Hepatocyte (in vitro differentiated cells): Measurements from ENCODE around the gene PAQR7. TPM values are rescaled to one million over a fixed set of nuclear protein-coding genes. Genes with fewer than 3 reads are reported as not detected.
A peak's percentile ranks its signal among the peaks of the same experiment; 100 is the strongest.

Experiments used
- DNase-seq: peaks from one replicate; pipeline ENCODE4 v3.0.0-alpha.2; 2016; ENCODE audit warnings: low spot score
- H2AFZ ChIP-seq: fragments of 200-600 bp; sonication (generic); 2 replicates; pipeline ENCODE4 v1.6.0; 2016; ENCODE audit warnings: antibody characterized with exemption, mild to moderate bottlenecking
- H3K27ac ChIP-seq: fragments of 200-600 bp; sonication (generic); 2 replicates; pipeline ENCODE4 v1.5.1; 2016; ENCODE audit warnings: mild to moderate bottlenecking
- H3K27me3 ChIP-seq: fragments of 200-600 bp; sonication (generic); 2 replicates; pipeline ENCODE4 v1.6.1; 2016
- H3K36me3 ChIP-seq: fragments of 200-600 bp; sonication (generic); replicated peaks from 2 replicates; pipeline ENCODE4 v1.5.1; 2016; ENCODE audit warnings: low read depth; ENCODE audit not compliant: insufficient read depth
- H3K4me1 ChIP-seq: fragments of 200-600 bp; sonication (generic); 2 replicates; pipeline ENCODE4 v1.5.1; 2016; ENCODE audit warnings: mild to moderate bottlenecking, moderate library complexity; ENCODE audit not compliant: insufficient read depth
- H3K4me2 ChIP-seq: fragments of 200-600 bp; sonication (generic); 2 replicates; pipeline ENCODE4 v1.6.0; 2016
- H3K4me3 ChIP-seq: fragments of 200-600 bp; sonication (generic); 2 replicates; pipeline ENCODE4 v1.5.1; 2016; ENCODE audit warnings: mild to moderate bottlenecking
- H3K79me2 ChIP-seq: fragments of 200-600 bp; sonication (generic); 2 replicates; pipeline ENCODE4 v1.6.0; 2017; ENCODE audit warnings: mild to moderate bottlenecking
- H3K9me2 ChIP-seq: fragments of 200-600 bp; sonication (generic); replicated peaks from 2 replicates; pipeline ENCODE4 v1.6.0; 2017; ENCODE audit warnings: mild to moderate bottlenecking; ENCODE audit not compliant: insufficient read depth
- H3K9me3 ChIP-seq: fragments of 200-600 bp; sonication (generic); 2 replicates; pipeline ENCODE4 v1.5.1; 2016; ENCODE audit warnings: low read depth, mild to moderate bottlenecking
- H4K20me1 ChIP-seq: fragments of 200-600 bp; sonication (generic); 2 replicates; pipeline ENCODE4 v1.6.0; 2016; ENCODE audit warnings: mild to moderate bottlenecking; ENCODE audit not compliant: insufficient read depth, poor library complexity, severe bottlenecking
- EZH2 ChIP-seq: fragments of 200-600 bp; sonication (generic); IDR thresholded peaks from 2 replicates; pipeline ENCODE4 v1.6.1; 2016; ENCODE audit warnings: antibody characterized with exemption, mild to moderate bottlenecking, borderline replicate concordance
- EZH2phosphoT487 ChIP-seq: fragments of 200-600 bp; sonication (generic); IDR thresholded peaks from one replicate; pipeline ENCODE4 v1.6.1; 2018; ENCODE audit warnings: antibody characterized with exemption, mild to moderate bottlenecking, low read depth, moderate library complexity; ENCODE audit not compliant: unreplicated experiment, severe bottlenecking
- WGBS: methylation state at CpG from one replicate; pipeline ENCODE4 v1.1.6; 2016; ENCODE audit warnings: low lambda C conversion rate; ENCODE audit errors: missing lambda C conversion rate; 5-methylcytosine and 5-hydroxymethylcytosine counted together
- polyA plus RNA-seq: library from polyadenylated mRNA; unstranded; fragments of >200 nt; fragmentation: Nextera tagmentation; extraction: Ambion mirVana; gene quantifications from 2 replicates; pipeline ENCODE4 v1.2.1, GENCODE V29; 2016
- total RNA-seq: library from RNA; depleted of rRNA; stranded (reverse); fragments of >200 nt; gene quantifications from 2 replicates; pipeline ENCODE4 v1.2.3, GENCODE V29; 2014
- TF ChIP-seq, protein P1 (sequence below): fragments of 200-600 bp; sonication (generic); IDR thresholded peaks from 2 replicates; pipeline ENCODE4 v1.5.1; 2016; ENCODE audit warnings: antibody characterized with exemption, mild to moderate bottlenecking; ENCODE audit not compliant: poor library complexity

Gene PAQR7
- total and polyA plus RNA-seq, 2 experiments from 2014 or later, result 4.8 to 27.0 TPM

DNA sequence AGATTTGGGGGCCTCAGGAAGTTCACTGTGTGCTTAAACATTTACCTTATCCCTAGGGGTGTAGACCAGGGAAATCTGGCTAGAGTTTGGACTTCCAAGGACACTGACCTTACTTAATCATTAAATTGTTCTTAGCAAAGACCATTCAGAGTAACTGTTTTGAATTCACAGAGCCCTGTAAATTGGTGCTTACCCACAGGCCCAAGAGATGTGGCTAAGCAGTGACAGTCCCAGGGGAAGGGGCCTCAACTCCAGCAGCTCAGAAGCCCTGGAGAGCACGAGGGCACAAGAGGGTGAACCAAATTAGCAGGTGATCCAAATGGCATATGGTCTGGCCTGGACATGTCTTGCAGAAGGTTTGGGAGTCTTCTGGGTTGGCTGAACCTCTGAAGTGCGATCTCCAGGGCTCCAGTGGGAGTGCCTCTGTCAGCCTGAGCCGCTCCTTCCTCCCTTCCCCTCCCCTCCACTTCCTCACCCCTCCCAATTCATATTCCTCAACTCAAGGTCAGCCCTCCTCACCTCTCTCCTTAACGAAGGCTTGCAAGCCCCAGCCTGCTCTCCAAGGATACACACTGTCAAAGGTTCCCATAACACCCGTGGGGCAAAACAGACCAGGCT lies 4.3 kb downstream of the PAQR7 start:
- no peak for DNase-seq
- TF ChIP-seq EZH2phosphoT487 (no peak), EZH2 (no peak)
- TF ChIP-seq, protein P1, sequence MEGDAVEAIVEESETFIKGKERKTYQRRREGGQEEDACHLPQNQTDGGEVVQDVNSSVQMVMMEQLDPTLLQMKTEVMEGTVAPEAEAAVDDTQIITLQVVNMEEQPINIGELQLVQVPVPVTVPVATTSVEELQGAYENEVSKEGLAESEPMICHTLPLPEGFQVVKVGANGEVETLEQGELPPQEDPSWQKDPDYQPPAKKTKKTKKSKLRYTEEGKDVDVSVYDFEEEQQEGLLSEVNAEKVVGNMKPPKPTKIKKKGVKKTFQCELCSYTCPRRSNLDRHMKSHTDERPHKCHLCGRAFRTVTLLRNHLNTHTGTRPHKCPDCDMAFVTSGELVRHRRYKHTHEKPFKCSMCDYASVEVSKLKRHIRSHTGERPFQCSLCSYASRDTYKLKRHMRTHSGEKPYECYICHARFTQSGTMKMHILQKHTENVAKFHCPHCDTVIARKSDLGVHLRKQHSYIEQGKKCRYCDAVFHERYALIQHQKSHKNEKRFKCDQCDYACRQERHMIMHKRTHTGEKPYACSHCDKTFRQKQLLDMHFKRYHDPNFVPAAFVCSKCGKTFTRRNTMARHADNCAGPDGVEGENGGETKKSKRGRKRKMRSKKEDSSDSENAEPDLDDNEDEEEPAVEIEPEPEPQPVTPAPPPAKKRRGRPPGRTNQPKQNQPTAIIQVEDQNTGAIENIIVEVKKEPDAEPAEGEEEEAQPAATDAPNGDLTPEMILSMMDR, result no peak
- no peak overlapping the region for H2AFZ ChIP-seq

DNA sequence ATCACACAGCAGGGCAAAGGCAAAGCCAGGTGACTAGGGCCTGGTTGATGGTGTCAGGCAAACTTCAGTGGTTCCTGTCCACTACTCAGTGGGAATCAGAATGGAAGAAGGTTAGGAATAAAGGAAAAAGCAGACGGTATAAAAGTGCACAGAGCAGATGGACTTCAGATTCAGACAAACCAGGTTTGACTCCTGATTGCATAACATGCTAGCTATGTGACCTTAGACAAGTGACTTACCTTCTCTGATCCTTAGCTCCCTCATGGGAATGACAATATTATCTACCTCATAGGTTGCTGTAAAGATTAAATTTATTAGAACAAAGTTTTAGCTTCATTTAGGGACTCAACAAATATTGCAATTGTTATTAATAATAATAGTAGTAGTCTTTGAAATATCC lies 4.9 kb downstream of the PAQR7 start:
- Histone ChIP-seq H4K20me1 (no peaks in the 10 kb centered on the region), H2AFZ (no peak overlapping the region), H3K27ac (no peak overlapping the region), H3K4me1 (peaks cover 48% of the 10 kb centered on the region), H3K9me3 (no peaks in the 10 kb centered on the region), H3K36me3 (no peaks in the 10 kb centered on the region), H3K4me3 (no peak overlapping the region), H3K4me2 (peak overlapping the region; percentile 21), H3K27me3 (no peaks in the 10 kb centered on the region), H3K79me2 (peaks cover 35% of the 10 kb centered on the region), H3K9me2 (no peaks in the 10 kb centered on the region)
- TF ChIP-seq EZH2phosphoT487 (no peak), EZH2 (no peak)
- TF ChIP-seq, protein P1, result no peak
- 71% methylated on average over 1 of the region's 1 CpG for WGBS
- no peak for DNase-seq

More for the DNA sequence above, 4.3 kb downstream of the PAQR7 start:
- peaks cover 54% of the 10 kb centered on the region for H3K4me1 ChIP-seq
- H3K36me3 ChIP-seq, result no peaks in the 10 kb centered on the region
- H3K4me3 ChIP-seq, result no peak overlapping the region
- WGBS, result 44% methylated on average over 5 of the region's 5 CpGs
- no peaks in the 10 kb centered on the region for H4K20me1 ChIP-seq
- H3K4me2 ChIP-seq, result peak overlapping the region; percentile 21
- H3K27me3 ChIP-seq, result no peaks in the 10 kb centered on the region
- H3K9me3 ChIP-seq, result no peaks in the 10 kb centered on the region
- H3K27ac ChIP-seq, result no peak overlapping the region
- H3K79me2 ChIP-seq, result peaks cover 35% of the 10 kb centered on the region
- H3K9me2 ChIP-seq, result no peaks in the 10 kb centered on the region

DNA sequence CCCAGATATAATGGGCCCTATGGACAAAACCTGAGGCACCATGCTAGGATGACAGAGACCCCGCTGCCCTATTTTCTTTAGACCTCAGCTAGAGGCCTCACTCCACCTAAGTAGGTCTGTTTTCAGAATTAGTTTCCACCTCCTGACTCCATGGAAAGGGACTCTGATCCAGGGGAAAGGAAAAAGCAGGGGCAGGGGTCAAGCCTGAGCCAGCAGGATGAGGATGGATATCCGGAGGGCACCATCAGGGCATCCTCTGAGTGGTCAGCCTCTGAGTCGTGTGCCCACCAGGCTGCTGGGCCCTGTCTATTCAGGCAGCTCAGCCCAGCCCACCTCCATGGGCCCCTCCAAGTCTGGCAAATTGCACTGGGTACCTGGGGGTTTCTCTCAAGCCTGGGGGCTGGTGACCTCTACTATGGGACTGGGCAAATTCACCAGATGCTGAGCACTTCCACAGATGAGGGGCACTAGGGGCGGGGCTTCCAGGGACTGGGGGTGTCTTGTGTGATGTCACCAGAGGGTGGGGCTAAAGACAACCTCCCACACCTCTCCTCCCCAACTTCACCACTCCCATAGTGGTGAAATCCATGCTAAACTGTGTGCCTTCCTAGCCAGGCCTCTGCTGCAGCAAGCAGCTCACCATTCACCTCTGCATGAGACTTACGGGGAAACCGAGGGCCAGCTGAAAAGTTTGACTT lies 5.5 kb downstream of the PAQR7 start:
- TF ChIP-seq EZH2 (no peak), EZH2phosphoT487 (no peak)
- TF ChIP-seq, protein P1, result no peak
- no peaks in the 10 kb centered on the region for H3K27me3 ChIP-seq
- H3K4me1 ChIP-seq, result peaks cover 47% of the 10 kb centered on the region
- H3K9me2 ChIP-seq, result no peaks in the 10 kb centered on the region
- no peaks in the 10 kb centered on the region for H3K9me3 ChIP-seq
- H3K79me2 ChIP-seq, result peaks cover 35% of the 10 kb centered on the region
- 89% methylated on average over 6 of the region's 6 CpGs for whole genome bisulfite sequencing
- DNase-seq, result no peak
- H3K4me3 ChIP-seq, result no peak overlapping the region
- H3K4me2 ChIP-seq, result no peak overlapping the region
- H4K20me1 ChIP-seq, result no peaks in the 10 kb centered on the region
- H3K27ac ChIP-seq, result no peak overlapping the region
- H3K36me3 ChIP-seq, result no peaks in the 10 kb centered on the region
- no peak overlapping the region for H2AFZ ChIP-seq
